ENCODE results near the gene MCU. TPM values are rescaled to one million over a fixed set of nuclear protein-coding genes. Genes with fewer than 3 reads are reported as not detected.

The MCU gene
- polyA plus RNA-seq, 1 donor (not counting 4 experiments of a cell fraction or from before 2014, with no cell fraction given), result 103 TPM

GRCh38 chr10:72654720-72655119, 37.2 kb upstream of the MCU start:
- Histone ChIP-seq H2AFZ (ENCODE audit: control insufficient read depth, low read length) (no peak overlapping the region), H3K9ac (ENCODE audit: control insufficient read depth, extremely low read depth, insufficient read depth, low read length) (no peak overlapping the region), H3K27me3 (ENCODE audit: control insufficient read depth, extremely low read depth, insufficient read depth, low read length) (no peaks in the 10 kb centered on the region), H3K9me3 (ENCODE audit: control insufficient read depth, low read depth, low read length) (no peaks in the 10 kb centered on the region), H3K4me1 (ENCODE audit: control insufficient read depth, extremely low read depth, insufficient read depth, low read length) (no peaks in the 10 kb centered on the region), H4K20me1 (ENCODE audit: control insufficient read depth, extremely low read depth, insufficient read depth, low read length) (no peaks in the 10 kb centered on the region), H3K4me2 (ENCODE audit: control insufficient read depth, extremely low read depth, insufficient read depth, low read depth, low read length) (no peak overlapping the region), H3K36me3 (ENCODE audit: control insufficient read depth in 2 of 2, extremely low read depth in 1 of 2, insufficient read depth in 2 of 2, low read length in 2 of 2) (no peaks in the 10 kb centered on the region), H3K27ac (ENCODE audit: control insufficient read depth, insufficient read depth, low read length) (no peak overlapping the region), H3K4me3 (ENCODE audit: control insufficient read depth in 2 of 3, extremely low read depth in 1 of 3, insufficient read depth in 2 of 3, low read depth in 1 of 3, low read length in 3 of 3) (no peak overlapping the region), H3K79me2 (ENCODE audit: control insufficient read depth, insufficient read depth, low read length) (no peaks in the 10 kb centered on the region), H3K9me1 (ENCODE audit: control insufficient read depth, extremely low read depth, insufficient read depth, low read length) (no peaks in the 10 kb centered on the region)
- no peak for DNase-seq (ENCODE audit: low read depth, low spot score)
- FAIRE-seq, result no peak
- no peak for TF ChIP-seq CTCF (optimal IDR thresholded peaks at IDR 0.05 in 1 of 3, IDR thresholded peaks at IDR 0.05 in 1 of 3, conservative IDR thresholded peaks at IDR 0.05 in 1 of 3; ENCODE audit: extremely low read depth in 1 of 3, insufficient read depth in 2 of 3, low read length in 3 of 3)
- dilution Hi-C loops (cut with MboI; ENCODE audit: extremely low pct_ligation_motif_present, low sequenced_read_pairs), result no loop called here

GRCh38 chr10:72658696-72659400, 33.1 kb upstream of the MCU start:
- dilution Hi-C loops (cut with MboI; ENCODE audit: extremely low pct_ligation_motif_present, low sequenced_read_pairs), result no loop called here
- H3K4me1 ChIP-seq (ENCODE audit: control insufficient read depth, extremely low read depth, insufficient read depth, low read length), result no peaks in the 10 kb centered on the region
- TF ChIP-seq EZH2 (IDR thresholded peaks at IDR 0.05; ENCODE audit: low read length) (no peak), CTCF (optimal IDR thresholded peaks at IDR 0.05 in 1 of 3, IDR thresholded peaks at IDR 0.05 in 1 of 3, conservative IDR thresholded peaks at IDR 0.05 in 1 of 3; ENCODE audit: extremely low read depth in 1 of 3, insufficient read depth in 2 of 3, low read length in 3 of 3) (no peak)
- H2AFZ ChIP-seq (ENCODE audit: control insufficient read depth, low read length), result no peak overlapping the region
- no peak overlapping the region for H3K9ac ChIP-seq (ENCODE audit: control insufficient read depth, extremely low read depth, insufficient read depth, low read length)
- no peak overlapping the region for H3K4me3 ChIP-seq (ENCODE audit: control insufficient read depth in 2 of 3, extremely low read depth in 1 of 3, insufficient read depth in 2 of 3, low read depth in 1 of 3, low read length in 3 of 3)
- H3K27me3 ChIP-seq (ENCODE audit: control insufficient read depth, extremely low read depth, insufficient read depth, low read length), result no peaks in the 10 kb centered on the region
- no peaks in the 10 kb centered on the region for H3K79me2 ChIP-seq (ENCODE audit: control insufficient read depth, insufficient read depth, low read length)
- FAIRE-seq (no peak), DNase-seq (ENCODE audit: low read depth, low spot score) (no peak)
- no peak overlapping the region for H3K27ac ChIP-seq (ENCODE audit: control insufficient read depth, insufficient read depth, low read length)
- no peaks in the 10 kb centered on the region for H3K9me1 ChIP-seq (ENCODE audit: control insufficient read depth, extremely low read depth, insufficient read depth, low read length)
- H3K36me3 ChIP-seq (ENCODE audit: control insufficient read depth in 2 of 2, extremely low read depth in 1 of 2, insufficient read depth in 2 of 2, low read length in 2 of 2), result no peaks in the 10 kb centered on the region
- no peaks in the 10 kb centered on the region for H4K20me1 ChIP-seq (ENCODE audit: control insufficient read depth, extremely low read depth, insufficient read depth, low read length)
- no peaks in the 10 kb centered on the region for H3K9me3 ChIP-seq (ENCODE audit: control insufficient read depth, low read depth, low read length)
- no peak overlapping the region for H3K4me2 ChIP-seq (ENCODE audit: control insufficient read depth, extremely low read depth, insufficient read depth, low read depth, low read length)

Data from keratinocyte (primary cell).